SK-N-MC (cell line): ENCODE measurements around the gene ST6GAL2.

Experiments
- DNase-seq: peaks from one replicate; pipeline ENCODE4 v3.0.0-alpha.2; 2011; ENCODE audit warnings: low read depth, low spot score
- H3K27ac ChIP-seq: fragments of 200-600 bp; sonication (generic); 2 replicates; pipeline ENCODE4 v1.5.1; 2016; ENCODE audit warnings: mixed run types
- H3K36me3 ChIP-seq: fragments of 200-600 bp; sonication (generic); 2 replicates; pipeline ENCODE4 v1.6.1; 2017; ENCODE audit warnings: antibody characterized with exemption, low read length, mixed read lengths; ENCODE audit not compliant: insufficient read depth
- H3K4me3 ChIP-seq: fragments of 200-600 bp; sonication (generic); 2 replicates; pipeline ENCODE4 v1.5.1; 2016
- H3K9ac ChIP-seq: fragments of 200-600 bp; sonication (generic); 2 replicates; pipeline ENCODE4 v1.8.0; 2017; ENCODE audit warnings: mixed run types, mixed read lengths; ENCODE audit not compliant: insufficient read length
- H3K9me3 ChIP-seq: fragments of 200-600 bp; sonication (generic); 2 replicates; pipeline ENCODE4 v1.6.1; 2017; ENCODE audit warnings: low read depth, mild to moderate bottlenecking, antibody characterized with exemption, low read length, moderate library complexity, mixed read lengths
- EZH2 ChIP-seq: fragments of 200-600 bp; sonication (generic); IDR thresholded peaks from one replicate; pipeline ENCODE4 v1.6.1; 2017; ENCODE audit warnings: antibody characterized with exemption
- FOXP2 ChIP-seq: optimal IDR thresholded peaks from 2 replicates; pipeline ENCODE3; 2011; ENCODE audit warnings: mild to moderate bottlenecking, moderate library complexity; ENCODE audit not compliant: insufficient read depth; ENCODE audit errors: extremely low read length, control extremely low read depth
- POLR2AphosphoS5 ChIP-seq: IDR thresholded peaks from 2 replicates; pipeline ENCODE4 v1.6.1; 2012; ENCODE audit warnings: mild to moderate bottlenecking, low read depth, low read length, borderline replicate concordance

The ST6GAL2 gene

DNA sequence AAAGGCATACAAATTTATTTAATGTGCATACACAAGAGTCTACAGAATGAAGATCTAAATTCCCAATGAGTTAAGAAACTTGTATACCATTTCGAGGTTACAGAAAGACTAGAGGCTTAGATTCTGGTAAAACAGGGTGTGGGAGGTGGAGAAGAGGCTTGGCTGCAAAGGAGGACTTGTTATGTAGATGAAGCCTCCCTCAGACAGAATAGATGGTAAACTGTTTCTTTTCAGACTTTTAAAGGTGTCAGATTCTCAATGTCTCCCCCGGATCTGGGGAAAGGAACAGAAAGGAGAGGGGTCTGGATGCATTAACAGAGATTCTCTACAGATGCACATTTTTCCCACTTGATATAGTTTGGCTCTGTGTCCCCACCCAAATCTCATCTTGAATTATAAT, 126.0 kb downstream of the ST6GAL2 start:
- TF ChIP-seq EZH2 (no peak), FOXP2 (no peak), POLR2AphosphoS5 (no peak)
- no peak overlapping the region for H3K9ac ChIP-seq
- no peak for DNase-seq
- H3K36me3 ChIP-seq: no peaks in the 10 kb centered on the region
- H3K9me3 ChIP-seq: no peaks in the 10 kb centered on the region
- H3K27ac ChIP-seq: no peak overlapping the region
- no peak overlapping the region for H3K4me3 ChIP-seq

GRCh38 chr2:106758901-106759497, 127.0 kb downstream of the ST6GAL2 start:
- H3K27ac ChIP-seq: no peak overlapping the region
- TF ChIP-seq POLR2AphosphoS5 (no peak), FOXP2 (no peak), EZH2 (no peak)

More at GRCh38 chr2:106758901-106759497, 127.0 kb downstream of the ST6GAL2 start:
- H3K36me3 ChIP-seq: no peaks in the 10 kb centered on the region
- DNase-seq: no peak
- no peak overlapping the region for H3K4me3 ChIP-seq
- no peak overlapping the region for H3K9ac ChIP-seq
- H3K9me3 ChIP-seq: no peaks in the 10 kb centered on the region
